Activated B cell treated with CpG ODN at 0.5 μM for 24 hours (primary cell): ENCODE data around the gene IQSEC1. TPM values are rescaled to one million over a fixed set of nuclear protein-coding genes. Genes with fewer than 3 reads are reported as not detected.
A peak's percentile ranks its signal among the peaks of the same experiment; 100 is the strongest.

Experiments
- ATAC-seq: fragments of 200-7000 bp; cut with Tn5 transposase; one replicate; pipeline ENCODE4 v1.10.0; 2021; ENCODE audit warnings: low read depth, mild to moderate bottlenecking, moderate library complexity
- CTCF ChIA-PET: fragments of 350-600 bp; sonication (Branson Sonifier 250); formaldehyde crosslinking; loops from one replicate; lab custom pipeline; 2021; ENCODE audit warnings: antibody characterized with exemption; lab: Charles Lee
- POLR2A ChIA-PET: fragments of 350-600 bp; sonication (Branson Sonifier 250); formaldehyde crosslinking; loops from one replicate; lab custom pipeline; 2021; ENCODE audit warnings: antibody characterized with exemption; lab: Charles Lee
- DNase-seq: peaks from one replicate; pipeline ENCODE4 v3.0.0; 2022
- H3K27ac Mint-ChIP-seq: one replicate; pipeline ENCODE4 v1.8.0; 2020; ENCODE audit warnings: mixed read lengths
- H3K27me3 Mint-ChIP-seq: one replicate; pipeline ENCODE4 v1.8.0; 2021; ENCODE audit warnings: mixed read lengths
- H3K36me3 Mint-ChIP-seq: one replicate; pipeline ENCODE4 v1.8.0; 2021; ENCODE audit warnings: low read depth, mixed read lengths
- H3K4me1 Mint-ChIP-seq: one replicate; pipeline ENCODE4 v1.8.0; 2021; ENCODE audit warnings: mixed read lengths
- H3K4me3 Mint-ChIP-seq: one replicate; pipeline ENCODE4 v1.8.0; 2020; ENCODE audit warnings: mild to moderate bottlenecking, mixed read lengths
- H3K9me3 Mint-ChIP-seq: one replicate; pipeline ENCODE4 v1.8.0; 2020; ENCODE audit warnings: mixed read lengths
- intact Hi-C: fragments of 100-400 bp; cut with micrococcal nuclease; formaldehyde crosslinking; loops from one replicate; pipeline ENCODE4 v1.15.1; 2024
- total RNA-seq: library from RNA; stranded (reverse); gene quantifications from 2 replicates; pipeline ENCODE4 v1.2.3, GENCODE V29; 2022
- TF ChIP-seq, protein P1 (sequence below): fragments of 200-600 bp; IDR thresholded peaks from one replicate; pipeline ENCODE4 v1.8.0; 2022; ENCODE audit warnings: antibody characterized with exemption, mild to moderate bottlenecking

IQSEC1 gene
- total RNA-seq, 1 donor from 2014 or later: 296 TPM

GRCh38 chr3:13028010-13028821, 45.0 kb downstream of the IQSEC1 start:
- Mint-ChIP-seq H3K27ac (peak overlapping the region; percentile 62), H3K27me3 (no peaks in the 10 kb centered on the region), H3K4me1 (peaks cover 50% of the 10 kb centered on the region), H3K36me3 (peaks cover 7% of the 10 kb centered on the region), H3K9me3 (no peaks in the 10 kb centered on the region), H3K4me3 (no peak overlapping the region)
- ChIA-PET POLR2A (interaction anchor here (1.6 kb wide), 2 partner anchors 12 to 16 kb away, joined by 5 to 8 read pairs; no protein-coding TSS in a partner anchor), CTCF (no interaction called here)
- TF ChIP-seq, protein P1, sequence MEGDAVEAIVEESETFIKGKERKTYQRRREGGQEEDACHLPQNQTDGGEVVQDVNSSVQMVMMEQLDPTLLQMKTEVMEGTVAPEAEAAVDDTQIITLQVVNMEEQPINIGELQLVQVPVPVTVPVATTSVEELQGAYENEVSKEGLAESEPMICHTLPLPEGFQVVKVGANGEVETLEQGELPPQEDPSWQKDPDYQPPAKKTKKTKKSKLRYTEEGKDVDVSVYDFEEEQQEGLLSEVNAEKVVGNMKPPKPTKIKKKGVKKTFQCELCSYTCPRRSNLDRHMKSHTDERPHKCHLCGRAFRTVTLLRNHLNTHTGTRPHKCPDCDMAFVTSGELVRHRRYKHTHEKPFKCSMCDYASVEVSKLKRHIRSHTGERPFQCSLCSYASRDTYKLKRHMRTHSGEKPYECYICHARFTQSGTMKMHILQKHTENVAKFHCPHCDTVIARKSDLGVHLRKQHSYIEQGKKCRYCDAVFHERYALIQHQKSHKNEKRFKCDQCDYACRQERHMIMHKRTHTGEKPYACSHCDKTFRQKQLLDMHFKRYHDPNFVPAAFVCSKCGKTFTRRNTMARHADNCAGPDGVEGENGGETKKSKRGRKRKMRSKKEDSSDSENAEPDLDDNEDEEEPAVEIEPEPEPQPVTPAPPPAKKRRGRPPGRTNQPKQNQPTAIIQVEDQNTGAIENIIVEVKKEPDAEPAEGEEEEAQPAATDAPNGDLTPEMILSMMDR: no peak
- intact Hi-C loops: no loop called here
- ATAC-seq (no peak), DNase-seq (no peak)

- peaks cover 58% of the 10 kb centered on the region for H3K4me1 Mint-ChIP-seq
- H3K9me3 Mint-ChIP-seq: no peaks in the 10 kb centered on the region
- no peak for DNase-seq
- H3K27me3 Mint-ChIP-seq: no peaks in the 10 kb centered on the region
- ChIA-PET CTCF (no interaction called here), POLR2A (interaction anchor here (1.4 to 10.3 kb wide), 3 partner anchors 15 to 23 kb away, joined by 3 to 465 read pairs (median 5); no protein-coding TSS in a partner anchor)
- peaks cover 8% of the 10 kb centered on the region for H3K36me3 Mint-ChIP-seq
- ATAC-seq: no peak
- H3K4me3 Mint-ChIP-seq: no peak overlapping the region
- peak overlapping the region; percentile 47 for H3K27ac Mint-ChIP-seq
- TF ChIP-seq, protein P1: no peak
- intact Hi-C loops: no loop called here
Measured at GRCh38 chr3:13027154-13027553, 46.1 kb downstream of the IQSEC1 start.

GRCh38 chr3:13026534-13026933, 46.7 kb downstream of the IQSEC1 start:
- Mint-ChIP-seq H3K36me3 (peaks cover 15% of the 10 kb centered on the region), H3K27me3 (no peaks in the 10 kb centered on the region), H3K4me3 (no peak overlapping the region), H3K27ac (no peak overlapping the region), H3K4me1 (peaks cover 59% of the 10 kb centered on the region), H3K9me3 (no peaks in the 10 kb centered on the region)
- ChIA-PET POLR2A (interaction anchor here (0.6 to 10.3 kb wide), 4 partner anchors 20 to 61 kb away, joined by 3 to 465 read pairs (median 3); no protein-coding TSS in a partner anchor), CTCF (no interaction called here)
- no peak for ATAC-seq
- DNase-seq: no peak
- TF ChIP-seq, protein P1: no peak
- intact Hi-C loops: no loop called here

DNA sequence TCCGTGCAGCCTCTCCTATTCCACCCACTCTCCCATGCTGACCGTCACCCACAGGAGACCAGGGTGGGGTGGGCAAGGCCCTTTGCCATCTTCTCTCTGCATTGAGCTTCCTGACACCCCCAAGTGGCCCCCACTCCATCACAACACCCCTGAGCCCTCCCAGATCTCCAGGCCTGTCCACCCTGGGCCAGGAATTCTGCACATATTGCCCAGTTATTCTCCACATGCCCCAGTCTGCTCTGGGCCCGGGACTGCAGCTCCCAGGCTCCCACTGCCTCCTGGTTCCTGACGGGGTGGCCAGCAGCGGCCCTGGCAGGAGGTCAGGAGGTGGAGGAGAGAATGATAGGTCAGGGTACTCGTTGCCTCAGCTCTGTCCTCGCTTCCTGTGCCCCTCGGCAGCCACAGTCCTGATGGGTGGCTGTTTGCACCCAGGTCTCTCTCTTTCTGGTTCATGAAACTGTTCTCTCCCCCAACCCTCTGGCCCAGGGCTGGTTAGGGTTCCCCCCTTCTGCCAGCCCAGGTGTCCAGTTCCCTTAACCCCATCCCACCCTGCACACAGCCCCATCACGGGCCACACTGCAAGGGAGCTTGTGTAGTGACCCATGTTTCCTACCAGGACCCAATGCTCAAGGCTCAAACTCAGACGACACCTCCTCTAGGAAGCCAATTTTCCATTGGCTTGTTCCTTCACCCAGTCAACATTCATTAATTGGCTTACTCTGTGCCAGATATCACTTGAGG, 47.3 kb downstream of the IQSEC1 start:
- H3K4me1 Mint-ChIP-seq: peaks cover 59% of the 10 kb centered on the region
- no peaks in the 10 kb centered on the region for H3K9me3 Mint-ChIP-seq
- H3K27me3 Mint-ChIP-seq: no peaks in the 10 kb centered on the region
- H3K27ac Mint-ChIP-seq: peak overlapping the region; percentile 31
- H3K36me3 Mint-ChIP-seq: peaks cover 20% of the 10 kb centered on the region
- TF ChIP-seq, protein P1: no peak
- no peak overlapping the region for H3K4me3 Mint-ChIP-seq
- POLR2A ChIA-PET: interaction anchor here (0.6 to 10.3 kb wide), 5 partner anchors 19 to 62 kb away, joined by 3 to 465 read pairs (median 3); no protein-coding TSS in a partner anchor
- no peak for DNase-seq
- CTCF ChIA-PET: interaction anchor here (1.7 kb wide), 1 partner anchor 22 kb away, joined by 6 read pairs; no protein-coding TSS in a partner anchor
- no peak for ATAC-seq
- intact Hi-C loops: no loop called here
